ENCODE measurements around the gene BCORL1.

BCORL1 gene

DNA sequence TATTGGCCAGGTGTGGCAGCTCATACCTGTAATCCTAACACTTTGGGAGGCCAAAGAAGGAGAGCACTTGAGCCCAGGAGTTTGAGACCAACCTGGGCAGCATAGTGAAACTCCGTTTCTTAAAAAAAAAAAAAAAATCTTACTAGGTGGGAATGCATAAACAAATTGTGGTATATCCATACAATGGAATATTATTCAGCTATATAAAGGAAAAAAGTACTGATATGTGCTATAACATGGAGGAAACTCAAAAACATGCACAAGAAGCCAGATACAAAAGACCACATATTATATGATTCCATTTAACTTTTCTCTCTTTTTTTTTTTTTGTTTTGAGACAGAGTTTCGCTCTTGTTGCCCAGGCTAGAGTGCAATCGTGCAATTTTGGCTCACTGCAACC is 13.5 kb upstream of the BCORL1 start:
- no peak for DNase-seq

DNA sequence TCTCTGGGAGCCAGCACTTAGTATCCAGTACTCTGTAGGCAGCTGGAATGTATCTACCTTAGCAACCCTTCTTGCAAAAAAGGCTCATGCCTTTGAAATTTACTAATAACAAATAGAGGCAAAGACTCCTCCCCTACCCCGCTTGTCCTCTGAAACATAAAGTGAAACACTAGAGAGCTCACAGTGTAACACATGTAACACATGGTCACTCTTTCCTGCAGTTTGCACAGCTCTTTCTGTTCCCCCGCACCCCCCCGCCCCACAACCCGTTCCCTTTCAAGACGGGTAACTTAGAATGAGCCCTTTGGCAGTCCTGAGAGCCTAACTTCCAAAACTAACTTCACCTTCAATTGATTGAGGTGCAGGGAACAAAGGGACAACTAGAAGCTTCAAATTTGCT is 6.0 kb upstream of the BCORL1 start:
- no peak for DNase-seq

DNA sequence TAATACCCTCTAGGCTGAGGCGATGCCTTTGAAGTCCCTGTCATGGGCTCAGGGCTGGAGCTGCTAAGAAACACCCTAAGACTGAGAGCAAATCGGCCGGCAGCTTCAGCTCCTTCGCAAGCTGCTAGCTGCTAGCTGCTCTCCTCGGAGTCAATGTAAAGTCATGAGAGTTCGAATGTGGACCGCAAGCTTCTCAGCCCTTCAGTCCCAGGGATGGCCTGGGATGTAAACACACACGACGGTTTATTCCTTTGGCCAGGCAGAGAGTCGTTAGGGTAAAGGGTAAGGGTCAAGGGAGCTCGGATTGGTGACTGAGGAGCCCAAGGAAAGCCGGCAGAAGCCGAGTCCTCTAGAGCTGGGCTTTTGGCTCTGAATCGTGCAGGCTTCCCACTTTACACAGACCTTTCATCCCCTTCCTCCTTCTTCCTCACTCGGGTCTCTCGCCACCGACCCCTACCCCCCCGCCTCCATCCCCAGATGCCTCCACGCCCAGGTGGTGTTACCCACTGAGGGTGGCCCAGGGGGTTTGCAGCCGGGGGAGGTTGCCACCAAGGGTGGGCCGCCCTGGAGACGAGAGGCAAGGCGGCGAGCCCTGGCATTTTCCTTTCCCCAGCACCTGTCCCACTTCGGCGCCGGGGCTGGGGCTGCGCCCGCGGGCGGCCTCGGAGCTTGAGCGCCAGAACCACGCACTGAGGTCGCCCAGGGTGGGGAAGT is 3.1 kb upstream of the BCORL1 start:
- no peak for DNase-seq

DNA sequence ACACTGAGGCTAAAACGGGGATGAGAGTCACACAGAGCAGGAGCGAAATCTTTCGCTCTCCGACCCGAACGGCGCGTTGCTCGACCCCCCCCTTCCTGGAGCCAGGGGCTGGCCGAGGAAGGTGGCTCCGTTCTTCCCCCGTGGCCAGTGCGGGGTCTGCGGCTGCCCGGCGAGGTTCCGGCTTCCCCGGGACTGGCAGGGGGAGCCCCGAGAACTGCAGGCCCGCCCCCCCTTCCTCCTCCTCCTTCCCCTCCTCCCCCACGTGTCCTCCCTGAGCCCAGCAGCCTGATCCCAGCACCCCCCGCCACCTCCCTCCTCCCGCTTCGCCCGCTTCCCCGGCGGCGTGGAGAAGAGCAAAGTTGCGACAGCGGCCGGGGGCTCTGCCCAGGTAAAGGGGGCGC is 2.4 kb upstream of the BCORL1 start:
- peak; percentile 7 for DNase-seq

DNA sequence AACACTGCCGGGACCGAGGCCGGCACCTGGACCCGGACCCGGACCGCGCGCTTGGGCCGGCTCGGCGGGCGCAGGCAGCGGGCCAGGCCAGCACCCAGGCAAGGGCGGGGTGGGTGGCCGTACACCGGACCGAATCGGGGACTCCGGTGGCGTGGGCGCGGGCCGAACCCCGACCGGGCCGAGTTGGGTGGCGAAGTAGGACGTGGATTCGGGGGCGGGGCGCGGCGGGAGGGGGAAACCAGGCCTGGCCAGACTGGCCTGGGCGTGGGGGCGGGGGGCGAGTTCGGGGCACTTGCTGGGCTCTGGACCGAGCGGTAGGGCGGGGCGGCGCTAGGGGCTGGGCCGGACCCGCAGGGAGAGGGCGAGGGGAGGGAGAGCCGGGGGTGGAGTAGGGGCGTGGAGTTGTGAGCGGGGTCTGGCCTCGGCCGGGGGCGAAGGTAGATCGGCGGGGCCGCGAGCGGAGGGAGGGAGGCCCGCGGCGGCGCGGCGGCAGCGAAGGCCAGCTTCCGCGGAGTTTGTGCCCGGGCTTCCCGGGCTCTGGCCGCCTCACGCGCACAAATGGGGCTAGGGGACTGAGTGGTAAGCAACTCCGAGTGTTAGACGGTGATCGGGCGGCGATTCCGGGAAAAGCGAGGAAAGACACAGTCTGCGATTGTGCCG is 1.8 kb upstream of the BCORL1 start:
- peak; percentile 41 for DNase-seq

DNA sequence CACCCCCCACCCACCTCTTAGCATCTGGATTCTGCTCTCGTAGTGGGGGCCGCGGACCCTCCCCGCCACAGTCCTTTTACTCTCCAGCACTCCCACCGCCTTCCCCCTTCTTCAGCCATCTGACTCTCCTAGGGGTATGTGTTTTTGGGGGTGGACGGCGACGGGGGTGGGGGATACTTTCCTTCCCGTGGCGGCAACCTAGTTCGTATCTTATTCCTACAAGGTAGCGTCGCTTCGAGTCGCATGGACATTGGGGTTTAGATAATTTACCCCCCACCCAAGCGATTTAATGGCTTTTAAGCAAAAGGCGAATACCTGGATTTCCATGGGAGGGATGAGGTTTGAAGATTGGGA is 1.3 kb upstream of the BCORL1 start:
- no peak for DNase-seq

GRCh38 chrX:129981752-129982299 is 609 bp upstream of the BCORL1 start:
- DNase-seq, result no peak

- DNase-seq, result peak; percentile 44
Measured at GRCh38 chrX:129983575-129984110, 1.2 kb downstream of the BCORL1 start.

GRCh38 chrX:129984111-129984958 is 1.9 kb downstream of the BCORL1 start:
- DNase-seq, result peak; percentile 44

DNA sequence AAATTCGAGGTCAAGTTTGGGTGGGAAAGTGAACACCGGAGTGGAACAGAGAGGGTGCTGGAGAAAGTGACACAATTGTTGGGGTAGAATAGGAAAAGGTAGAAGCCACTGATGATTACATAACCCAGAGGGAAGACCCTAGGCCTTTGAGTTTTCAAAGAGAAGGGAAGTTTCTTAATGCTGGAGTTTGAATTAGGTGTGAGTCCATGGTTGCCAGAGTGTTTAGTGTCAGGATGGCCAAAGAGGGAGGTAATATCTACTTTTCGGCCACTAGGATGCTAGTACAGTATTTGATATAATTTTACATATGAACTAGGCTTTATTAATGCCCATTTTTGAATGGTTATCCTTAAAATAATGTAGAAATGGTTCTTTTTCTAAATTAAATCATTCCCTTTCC is 5.4 kb downstream of the BCORL1 start:
- no peak for DNase-seq

DNA sequence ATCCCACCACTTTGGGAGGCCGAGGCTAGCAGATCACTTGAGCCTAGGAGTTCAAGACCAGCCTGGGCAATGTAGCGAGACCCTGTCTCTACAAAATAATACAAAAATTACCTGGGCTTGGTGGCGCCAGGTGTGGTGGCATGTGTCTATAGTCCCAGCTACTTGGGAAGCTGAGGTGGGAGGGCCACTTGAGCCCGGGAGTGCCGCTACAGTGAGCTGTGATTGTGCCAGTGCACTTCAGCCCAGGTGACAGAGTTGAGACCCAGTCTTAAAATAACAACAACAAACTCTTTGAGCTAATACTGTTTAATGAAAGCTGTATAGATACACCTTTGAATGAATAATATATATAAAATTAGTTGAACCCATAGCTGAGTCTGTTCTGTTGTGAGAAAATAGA is 9.7 kb downstream of the BCORL1 start:
- no peak for DNase-seq

DNA sequence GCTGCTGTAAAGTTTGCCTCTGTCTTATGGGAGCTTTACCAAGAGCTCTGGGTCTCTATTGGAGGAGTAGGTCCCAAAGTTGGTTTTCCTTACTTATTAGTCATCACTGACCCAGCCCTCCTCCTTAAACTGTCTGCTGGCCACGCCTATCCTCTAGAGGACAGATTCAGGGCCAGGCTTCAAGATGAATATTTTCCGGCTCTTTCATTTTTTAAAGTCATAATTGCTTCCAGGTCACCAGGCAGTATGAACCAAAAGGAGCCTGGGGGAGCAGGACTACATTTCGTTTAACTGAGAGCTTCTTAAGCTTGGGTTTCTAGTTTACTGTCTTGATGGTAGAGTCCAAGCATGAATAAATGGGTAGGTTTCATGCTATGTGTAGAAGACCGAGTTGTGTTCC is 13.7 kb downstream of the BCORL1 start:
- no peak for DNase-seq

DNA sequence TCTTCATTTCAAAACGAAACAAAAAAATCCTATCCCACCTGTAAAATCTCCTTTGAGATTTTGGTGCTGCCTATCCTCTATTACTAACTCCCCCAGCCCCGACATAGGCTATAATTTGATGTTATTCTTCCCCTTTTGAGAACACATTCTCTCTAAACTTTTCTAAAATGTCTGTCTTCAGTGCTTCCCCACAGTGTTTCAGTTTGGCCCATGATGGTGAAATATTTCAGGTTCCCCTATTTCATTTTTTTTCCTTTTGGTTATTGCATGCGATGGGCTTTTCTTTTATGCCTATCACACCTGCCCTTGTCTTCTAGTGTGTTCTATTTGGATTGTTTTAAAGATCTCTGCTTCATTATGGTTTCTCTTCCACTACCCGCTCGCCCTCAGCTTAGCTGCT is 14.7 kb downstream of the BCORL1 start:
- no peak for DNase-seq

DNA sequence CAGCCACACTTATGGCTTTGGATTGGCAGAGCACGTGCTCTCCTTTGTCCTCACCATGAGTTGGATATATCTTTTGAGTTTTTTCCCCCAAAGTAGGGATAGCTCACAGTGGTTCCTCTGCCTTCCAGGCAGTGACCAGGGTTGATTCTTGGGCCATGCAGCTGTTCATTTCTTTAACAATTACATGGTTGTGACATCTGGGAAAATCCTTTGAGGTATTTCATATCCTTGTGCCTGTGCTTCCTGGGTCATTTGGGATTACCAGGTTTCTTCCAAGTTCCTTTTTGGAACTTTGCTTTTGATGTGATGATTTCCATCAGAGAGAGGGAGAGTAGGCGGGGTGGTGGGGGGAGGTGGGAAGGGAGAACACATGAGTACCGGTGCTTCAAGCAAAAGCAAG is 15.6 kb downstream of the BCORL1 start:
- no peak for DNase-seq

DNA sequence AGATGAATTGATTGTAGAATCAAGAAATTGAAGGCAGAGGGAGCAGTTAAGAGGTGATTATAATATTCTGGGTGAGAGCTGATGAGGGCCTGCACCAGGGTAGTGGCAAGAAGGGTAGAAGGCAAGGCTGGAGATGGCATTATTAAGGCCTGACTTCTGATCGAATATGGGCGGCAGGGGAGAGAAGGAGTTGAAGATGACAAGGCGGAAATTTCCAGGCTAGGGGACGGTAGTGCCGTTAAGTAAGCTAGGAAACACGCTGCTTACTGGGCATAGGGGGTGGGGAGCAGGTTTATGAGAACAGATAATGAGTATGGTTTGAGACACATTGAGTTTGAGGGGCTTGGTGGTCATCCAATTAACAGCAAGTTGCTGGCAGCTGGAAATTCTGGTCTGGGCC is 19.5 kb downstream of the BCORL1 start:
- no peak for DNase-seq

GRCh38 chrX:130002541-130002940 is 20.1 kb downstream of the BCORL1 start:
- DNase-seq, result no peak

GRCh38 chrX:130005089-130005807 is 22.8 kb downstream of the BCORL1 start:
- no peak for DNase-seq

- DNase-seq, result no peak
Measured at GRCh38 chrX:130009658-130010223, 27.3 kb downstream of the BCORL1 start.

DNA sequence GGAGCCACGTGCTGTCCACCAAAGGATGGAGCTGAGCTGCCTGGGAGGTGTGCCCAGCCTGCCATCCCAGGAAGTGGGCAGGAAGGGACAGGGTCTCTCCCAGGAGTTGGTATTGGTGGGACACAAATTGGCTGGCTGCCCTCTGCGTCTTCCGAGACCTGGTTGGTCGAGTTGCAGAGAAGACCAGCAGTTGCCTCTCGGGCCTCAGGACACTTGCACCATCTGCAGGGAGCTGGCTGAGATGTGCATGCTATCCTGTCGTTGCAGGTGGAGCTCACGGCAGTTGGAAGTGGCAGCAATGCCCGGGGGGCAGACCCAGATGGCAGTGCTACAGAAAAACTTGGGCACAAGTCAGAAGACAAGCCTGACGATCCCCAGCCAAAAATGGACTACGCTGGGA is 30.2 kb downstream of the BCORL1 start:
- DNase-seq, result no peak

DNA sequence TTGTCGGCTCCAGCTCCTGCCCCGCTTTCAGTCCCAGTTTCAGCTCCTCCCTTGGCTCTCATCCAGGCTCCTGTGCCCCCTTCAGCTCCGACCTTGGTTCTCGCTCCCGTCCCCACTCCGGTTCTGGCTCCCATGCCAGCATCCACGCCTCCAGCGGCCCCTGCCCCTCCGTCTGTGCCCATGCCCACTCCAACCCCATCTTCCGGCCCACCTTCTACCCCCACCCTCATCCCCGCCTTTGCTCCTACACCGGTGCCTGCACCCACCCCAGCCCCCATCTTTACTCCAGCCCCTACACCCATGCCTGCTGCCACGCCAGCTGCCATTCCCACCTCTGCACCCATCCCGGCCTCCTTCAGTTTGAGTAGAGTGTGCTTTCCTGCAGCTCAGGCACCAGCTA is 31.2 kb downstream of the BCORL1 start:
- DNase-seq, result no peak

GRCh38 chrX:130014356-130014755 is 31.9 kb downstream of the BCORL1 start:
- DNase-seq, result no peak

- no peak for DNase-seq
Measured at GRCh38 chrX:130014770-130015169, 32.3 kb downstream of the BCORL1 start.
